LNCAP (cell line): ENCODE measurements around the gene TTC39C.

Experiments
- TF ChIP-seq, protein P1 (sequence below): fragments of 450-650 bp; IDR thresholded peaks from 2 replicates; pipeline ENCODE4 v1.5.1; 2017; ENCODE audit warnings: mild to moderate bottlenecking

TTC39C gene

DNA sequence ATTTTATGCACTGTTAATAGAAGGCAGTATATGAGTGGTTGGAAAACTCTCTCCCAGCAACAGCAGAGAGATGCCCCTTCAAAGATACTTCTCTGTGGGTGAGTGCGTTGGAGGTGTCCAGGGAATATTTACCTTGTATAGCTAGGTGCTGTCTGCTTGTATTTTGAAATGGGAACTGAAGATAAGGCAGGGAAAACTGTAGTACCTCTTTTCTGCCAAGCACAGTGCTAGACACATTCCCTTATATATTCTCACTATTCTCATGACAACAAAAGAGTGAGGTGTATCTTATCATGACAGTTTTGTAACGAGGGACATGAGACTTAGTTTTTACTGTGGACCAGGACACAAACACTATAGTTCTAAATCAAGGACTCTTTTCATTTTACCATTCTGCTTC lies 2.1 kb downstream of the TTC39C start:
- TF ChIP-seq, protein P1, sequence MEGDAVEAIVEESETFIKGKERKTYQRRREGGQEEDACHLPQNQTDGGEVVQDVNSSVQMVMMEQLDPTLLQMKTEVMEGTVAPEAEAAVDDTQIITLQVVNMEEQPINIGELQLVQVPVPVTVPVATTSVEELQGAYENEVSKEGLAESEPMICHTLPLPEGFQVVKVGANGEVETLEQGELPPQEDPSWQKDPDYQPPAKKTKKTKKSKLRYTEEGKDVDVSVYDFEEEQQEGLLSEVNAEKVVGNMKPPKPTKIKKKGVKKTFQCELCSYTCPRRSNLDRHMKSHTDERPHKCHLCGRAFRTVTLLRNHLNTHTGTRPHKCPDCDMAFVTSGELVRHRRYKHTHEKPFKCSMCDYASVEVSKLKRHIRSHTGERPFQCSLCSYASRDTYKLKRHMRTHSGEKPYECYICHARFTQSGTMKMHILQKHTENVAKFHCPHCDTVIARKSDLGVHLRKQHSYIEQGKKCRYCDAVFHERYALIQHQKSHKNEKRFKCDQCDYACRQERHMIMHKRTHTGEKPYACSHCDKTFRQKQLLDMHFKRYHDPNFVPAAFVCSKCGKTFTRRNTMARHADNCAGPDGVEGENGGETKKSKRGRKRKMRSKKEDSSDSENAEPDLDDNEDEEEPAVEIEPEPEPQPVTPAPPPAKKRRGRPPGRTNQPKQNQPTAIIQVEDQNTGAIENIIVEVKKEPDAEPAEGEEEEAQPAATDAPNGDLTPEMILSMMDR: peak; percentile 47

DNA sequence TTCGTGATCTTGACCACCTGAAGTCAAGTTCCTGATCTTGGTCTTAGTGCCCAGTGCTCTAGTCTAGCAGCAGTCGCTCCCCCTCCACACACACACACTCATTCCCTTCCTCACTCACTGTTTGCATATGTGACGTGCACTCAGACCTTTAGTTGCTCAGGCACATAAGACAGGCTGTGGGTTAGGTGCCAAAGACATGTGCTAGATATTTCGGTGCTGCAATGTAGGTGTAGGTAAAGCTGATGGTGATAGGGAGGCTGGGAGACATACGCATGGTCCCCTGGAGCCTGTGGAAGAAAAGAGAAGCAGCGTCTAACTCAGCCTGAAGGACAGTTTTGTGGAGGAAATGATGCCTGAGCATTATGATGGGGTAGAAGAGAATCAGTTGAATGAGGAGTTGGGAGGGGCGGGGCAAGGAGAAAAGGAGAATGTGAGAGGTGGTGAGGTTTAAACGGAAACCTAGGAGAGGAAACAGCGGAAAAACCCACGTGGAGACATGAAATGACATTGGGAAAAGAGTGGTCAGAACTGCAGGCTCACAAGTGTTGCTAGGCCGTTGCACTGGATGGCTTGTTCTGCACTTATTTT lies 3.8 kb downstream of the TTC39C start:
- TF ChIP-seq, protein P1: no peak

DNA sequence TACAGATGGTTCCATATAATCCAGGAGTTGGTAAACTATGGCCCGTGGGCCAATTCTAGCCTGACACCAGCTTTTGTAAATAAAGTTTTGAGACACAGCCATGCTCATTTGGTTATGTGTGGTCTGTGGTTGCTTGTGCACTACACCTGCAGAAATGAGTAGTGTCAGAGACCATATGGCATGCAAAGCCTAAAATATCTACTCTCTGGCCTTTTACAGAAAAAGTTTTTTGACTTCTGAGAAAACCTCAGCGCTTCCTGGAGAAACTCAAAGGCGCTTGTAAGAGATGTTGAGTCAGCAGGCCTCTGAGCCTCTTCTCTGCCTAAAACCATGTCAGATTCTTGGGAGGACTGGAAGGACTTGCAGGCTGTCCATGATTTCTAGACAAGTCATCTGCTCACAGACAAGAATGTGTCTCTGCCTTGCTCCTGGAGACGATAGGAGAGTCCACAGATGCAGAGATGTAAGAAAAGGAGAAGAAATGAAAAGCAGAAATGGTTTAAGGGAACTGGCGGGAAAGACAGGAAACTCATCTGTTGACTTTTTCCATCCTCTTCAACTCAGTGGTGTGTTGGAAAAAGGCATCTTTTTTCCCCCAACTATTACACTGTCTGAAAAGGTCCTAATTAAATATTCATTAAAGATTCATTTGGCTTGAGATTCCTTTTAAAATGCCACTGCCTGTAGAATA lies 5.2 kb downstream of the TTC39C start:
- TF ChIP-seq, protein P1: no peak

DNA sequence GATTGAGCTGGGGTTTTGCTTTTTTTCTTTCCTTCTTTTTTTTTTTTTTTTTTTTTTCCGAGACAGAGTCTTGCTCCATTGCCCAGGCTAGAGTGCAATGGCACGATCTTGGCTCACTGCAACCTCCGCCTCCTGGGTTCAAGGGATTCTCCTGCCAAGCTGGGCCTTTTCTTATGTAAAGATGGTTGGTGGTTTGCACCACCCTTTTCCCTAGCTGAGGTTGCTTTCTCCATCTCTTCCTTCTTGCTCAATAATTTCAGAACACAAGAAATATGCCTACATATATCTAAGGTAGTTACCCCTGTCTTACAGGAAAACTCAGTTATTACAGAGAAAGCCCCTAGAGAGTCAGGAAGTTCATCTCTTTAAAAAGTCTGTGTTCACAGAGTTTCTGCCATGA lies 7.0 kb downstream of the TTC39C start:
- TF ChIP-seq, protein P1: no peak

DNA sequence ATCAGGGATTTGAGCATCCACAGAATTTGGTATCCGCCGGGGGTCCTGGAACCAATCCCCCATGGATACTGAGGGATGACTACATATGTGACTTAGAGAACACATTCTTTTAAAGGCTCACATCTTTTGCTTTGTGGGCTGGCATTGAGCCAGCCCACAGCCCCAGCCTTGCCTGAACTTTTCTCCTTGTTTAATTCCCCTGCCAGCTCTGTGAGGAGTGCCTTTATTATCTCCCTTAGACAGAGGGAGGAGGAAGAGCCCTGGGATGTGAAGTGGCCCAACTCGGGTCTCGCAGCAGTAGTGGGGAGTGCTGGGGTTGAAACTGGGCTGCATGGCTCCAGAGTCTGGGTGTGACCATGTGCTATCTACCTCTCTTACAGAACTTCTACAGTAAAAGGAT lies 7.6 kb downstream of the TTC39C start:
- TF ChIP-seq, protein P1: no peak

DNA sequence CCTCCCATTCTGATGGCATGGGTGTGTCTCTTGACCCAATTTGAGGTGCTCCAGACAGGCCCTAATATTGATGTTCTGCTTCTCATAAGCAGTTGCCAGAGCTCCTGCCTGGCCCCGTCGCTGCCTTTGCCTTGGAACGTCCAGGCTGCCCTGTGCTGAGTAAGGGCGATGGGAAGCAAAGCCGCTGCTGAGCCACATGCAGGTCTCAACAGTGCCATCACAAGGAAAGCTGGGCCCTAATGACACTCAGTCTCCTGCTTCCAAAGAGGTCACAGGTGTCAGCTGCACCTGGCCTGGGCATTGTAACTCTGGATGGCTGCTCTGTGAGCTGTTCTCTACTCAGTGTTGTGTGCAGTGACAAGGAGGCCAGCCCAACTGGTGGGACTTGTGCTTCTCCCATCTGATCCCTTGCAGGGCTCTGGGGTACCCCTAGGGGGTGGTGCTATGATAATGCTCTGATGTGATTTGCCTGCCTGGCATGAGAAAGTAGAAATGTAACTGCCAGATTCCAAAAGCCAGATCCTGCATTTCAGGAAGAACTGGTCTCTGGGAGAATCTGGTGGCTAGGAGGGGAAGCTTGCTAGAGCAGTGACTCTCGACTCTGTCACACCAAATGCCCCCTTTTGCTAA lies 8.7 kb downstream of the TTC39C start:
- TF ChIP-seq, protein P1: no peak

DNA sequence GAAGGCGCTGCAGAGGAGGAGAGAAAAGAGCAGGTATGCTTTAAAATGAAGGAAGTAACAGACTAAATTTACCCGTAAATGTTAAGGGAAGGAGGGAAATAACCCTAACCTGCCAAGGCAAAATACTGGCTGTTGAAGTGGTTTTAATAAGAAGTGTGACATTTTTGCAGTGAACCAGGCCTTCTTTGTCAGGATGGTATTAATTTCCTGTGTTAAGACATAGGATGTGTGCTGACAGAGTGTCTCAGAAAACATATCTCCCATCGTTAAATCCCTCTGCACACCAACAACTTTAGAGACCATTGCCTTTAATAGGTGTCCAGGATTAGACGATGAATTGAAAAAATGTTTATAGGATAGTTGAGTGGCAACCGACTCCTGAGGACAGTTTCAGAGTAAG lies 9.9 kb downstream of the TTC39C start:
- TF ChIP-seq, protein P1: no peak
